ENCODE data around the gene TOM1L2. TPM values are rescaled to one million over a fixed set of nuclear protein-coding genes. Genes with fewer than 3 reads are reported as not detected.
A peak's percentile ranks its signal among the peaks of the same experiment; 100 is the strongest.
"Not testable (repeated sequence)": the region's sequence is repeated elsewhere in the genome, so short reads cannot be mapped to it uniquely, and the experiment has no call there.

TOM1L2 gene
- total RNA-seq, 1 donor from 2014 or later = 18.3 TPM

DNA sequence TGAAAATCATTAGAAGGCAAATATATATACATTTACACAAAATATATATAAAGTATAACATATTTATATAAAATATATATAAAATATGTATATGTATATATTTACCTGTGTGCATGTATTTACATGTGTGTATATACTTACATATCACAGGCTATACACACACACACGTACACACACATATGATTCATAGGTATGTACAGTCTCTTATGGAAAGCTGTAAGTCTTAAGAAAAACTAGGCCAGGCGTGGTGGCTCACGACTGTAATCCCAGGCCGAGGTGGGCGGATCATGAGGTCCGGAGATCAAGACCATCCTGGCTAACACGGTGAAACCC, 14.7 kb downstream of the TOM1L2 start:
- H3K27ac Mint-ChIP-seq = peak overlapping the region; percentile 83
- H3K36me3 Mint-ChIP-seq (ENCODE audit: low read depth) = peaks cover 16% of the 10 kb centered on the region
- intact Hi-C loops (cut with micrococcal nuclease) = no loop called here
- H3K27me3 Mint-ChIP-seq = no peaks in the 10 kb centered on the region
- ATAC-seq (ENCODE audit: low read depth) (no peak), DNase-seq (no peak)
- no peaks in the 10 kb centered on the region for H3K9me3 Mint-ChIP-seq
- POLR2A ChIA-PET = interaction anchor here (0.7 to 1.3 kb wide), 4 partner anchors 15 to 268 kb away, joined by 3 to 7 read pairs (median 4); partner anchors contain the start of genes DRC3 and TOM1L2
- no peak overlapping the region for H3K4me3 Mint-ChIP-seq
- TF ChIP-seq CTCF (IDR thresholded peaks at IDR 0.05) = no peak
- CTCF ChIA-PET = no interaction called here
- peaks cover 41% of the 10 kb centered on the region for H3K4me1 Mint-ChIP-seq

GRCh38 chr17:17955790-17956341, 16.3 kb downstream of the TOM1L2 start:
- intact Hi-C loops (cut with micrococcal nuclease); CTCF ChIA-PET; H3K4me3 Mint-ChIP-seq; H3K9me3 Mint-ChIP-seq; ATAC-seq (ENCODE audit: low read depth); DNase-seq; H3K27ac Mint-ChIP-seq; H3K27me3 Mint-ChIP-seq; POLR2A ChIA-PET: not testable (repeated sequence)
- Mint-ChIP-seq H3K36me3 (ENCODE audit: low read depth) (peaks cover 14% of the 10 kb centered on the region), H3K4me1 (peaks cover 38% of the 10 kb centered on the region)

DNA sequence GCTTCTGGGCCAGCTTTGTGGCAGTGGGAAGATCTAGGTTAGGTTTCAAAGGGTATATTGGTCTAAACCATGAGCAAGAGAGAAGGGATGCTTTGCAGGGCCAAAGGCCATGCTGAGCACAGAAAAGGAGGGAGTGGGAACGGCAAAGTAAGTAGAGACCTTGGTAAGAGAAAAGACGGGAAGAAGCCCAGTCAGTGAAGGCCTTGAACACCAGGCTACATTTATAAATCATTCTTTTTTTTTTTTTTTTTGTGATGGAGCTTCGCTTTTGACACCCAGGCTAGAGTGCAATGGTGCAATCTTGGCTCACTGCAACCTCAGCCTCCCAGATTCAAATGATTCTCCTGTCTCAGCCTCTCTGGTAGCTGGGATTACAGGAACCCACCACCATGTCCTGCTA, 18.1 kb downstream of the TOM1L2 start:
- no peak for TF ChIP-seq CTCF (IDR thresholded peaks at IDR 0.05)
- no peaks in the 10 kb centered on the region for H3K9me3 Mint-ChIP-seq
- H3K27ac Mint-ChIP-seq = no peak overlapping the region
- no peak overlapping the region for H3K4me3 Mint-ChIP-seq
- DNase-seq = no peak
- peaks cover 16% of the 10 kb centered on the region for H3K36me3 Mint-ChIP-seq (ENCODE audit: low read depth)
- intact Hi-C loops (cut with micrococcal nuclease) = no loop called here
- no peaks in the 10 kb centered on the region for H3K27me3 Mint-ChIP-seq
- ChIA-PET CTCF (no interaction called here), POLR2A (no interaction called here)
- peaks cover 20% of the 10 kb centered on the region for H3K4me1 Mint-ChIP-seq
- ATAC-seq (ENCODE audit: low read depth) = no peak

GRCh38 chr17:17952691-17953090, 19.5 kb downstream of the TOM1L2 start:
- ChIA-PET POLR2A (no interaction called here), CTCF (no interaction called here)
- Mint-ChIP-seq H3K4me1 (peaks cover 6% of the 10 kb centered on the region), H3K27me3 (no peaks in the 10 kb centered on the region), H3K4me3 (no peak overlapping the region), H3K9me3 (no peaks in the 10 kb centered on the region), H3K27ac (no peak overlapping the region), H3K36me3 (ENCODE audit: low read depth) (peaks cover 16% of the 10 kb centered on the region)
- intact Hi-C loops (cut with micrococcal nuclease) = no loop called here
- no peak for DNase-seq
- no peak for TF ChIP-seq CTCF (IDR thresholded peaks at IDR 0.05)
- no peak for ATAC-seq (ENCODE audit: low read depth)

- ATAC-seq (ENCODE audit: low read depth) (no peak), DNase-seq (no peak)
- intact Hi-C loops (cut with micrococcal nuclease) = no loop called here
- POLR2A ChIA-PET = no interaction called here
- CTCF ChIA-PET = no interaction called here
- no peak overlapping the region for H3K27ac Mint-ChIP-seq
- peaks cover 16% of the 10 kb centered on the region for H3K36me3 Mint-ChIP-seq (ENCODE audit: low read depth)
- H3K9me3 Mint-ChIP-seq = no peaks in the 10 kb centered on the region
- no peaks in the 10 kb centered on the region for H3K27me3 Mint-ChIP-seq
- H3K4me3 Mint-ChIP-seq = no peak overlapping the region
- TF ChIP-seq CTCF (IDR thresholded peaks at IDR 0.05) = no peak
- H3K4me1 Mint-ChIP-seq = peaks cover 2% of the 10 kb centered on the region
These were observed 20.7 kb downstream of the TOM1L2 start for GRCh38 chr17:17951524-17951923.

GRCh38 chr17:17950806-17951205, 21.4 kb downstream of the TOM1L2 start:
- DNase-seq (no peak), ATAC-seq (ENCODE audit: low read depth) (no peak)
- no peak for TF ChIP-seq CTCF (IDR thresholded peaks at IDR 0.05)
- Mint-ChIP-seq H3K27ac (no peak overlapping the region), H3K36me3 (ENCODE audit: low read depth) (peaks cover 13% of the 10 kb centered on the region), H3K27me3 (no peaks in the 10 kb centered on the region), H3K4me1 (peaks cover 2% of the 10 kb centered on the region), H3K4me3 (no peak overlapping the region), H3K9me3 (no peaks in the 10 kb centered on the region)
- POLR2A ChIA-PET = no interaction called here
- intact Hi-C loops (cut with micrococcal nuclease) = no loop called here
- CTCF ChIA-PET = no interaction called here

Measured in activated B cell treated with CpG ODN at 0.5 μM for 24 hours (primary cell).